ENCODE results near the gene EPB41.

- peak; percentile 47 to 82 (median 60) for TF ChIP-seq CTCF (IDR thresholded peaks at IDR 0.05)
- TF ChIP-seq POLR2A (IDR thresholded peaks at IDR 0.05), result no peak
- TF ChIP-seq POLR2AphosphoS5 (IDR thresholded peaks at IDR 0.05), result no peak
- no peak for TF ChIP-seq EP300 (IDR thresholded peaks at IDR 0.05)
These were observed 206.6 kb downstream of the EPB41 start for GRCh38 chr1:29120947-29121485.
